GM10248 (cell line): ENCODE data around the gene DVL1.

ENCODE experiments used
- CTCF ChIA-PET: fragments of 300-600 bp; sonication (Branson Sonifier 250); formaldehyde crosslinking; extraction: SDS; loops from one replicate; lab custom pipeline; 2021; ENCODE audit warnings: antibody characterized with exemption; lab: Yijun Ruan, JAX
- POLR2A ChIA-PET: fragments of 350-650 bp; sonication (Branson Sonifier 250); formaldehyde crosslinking; extraction: SDS; loops from one replicate; lab custom pipeline; 2020; ENCODE audit warnings: antibody characterized with exemption; lab: Yijun Ruan, JAX
- DNase-seq: peaks from one replicate; pipeline ENCODE4 v3.0.0; 2012; ENCODE audit errors: extremely low spot score
- TF ChIP-seq, protein P1 (sequence below): IDR thresholded peaks from 2 replicates; pipeline ENCODE4 v1.5.1; 2012; ENCODE audit warnings: mild to moderate bottlenecking, low read depth; ENCODE audit errors: extremely low read depth, missing control alignments, control extremely low read depth

DVL1 gene

DNA sequence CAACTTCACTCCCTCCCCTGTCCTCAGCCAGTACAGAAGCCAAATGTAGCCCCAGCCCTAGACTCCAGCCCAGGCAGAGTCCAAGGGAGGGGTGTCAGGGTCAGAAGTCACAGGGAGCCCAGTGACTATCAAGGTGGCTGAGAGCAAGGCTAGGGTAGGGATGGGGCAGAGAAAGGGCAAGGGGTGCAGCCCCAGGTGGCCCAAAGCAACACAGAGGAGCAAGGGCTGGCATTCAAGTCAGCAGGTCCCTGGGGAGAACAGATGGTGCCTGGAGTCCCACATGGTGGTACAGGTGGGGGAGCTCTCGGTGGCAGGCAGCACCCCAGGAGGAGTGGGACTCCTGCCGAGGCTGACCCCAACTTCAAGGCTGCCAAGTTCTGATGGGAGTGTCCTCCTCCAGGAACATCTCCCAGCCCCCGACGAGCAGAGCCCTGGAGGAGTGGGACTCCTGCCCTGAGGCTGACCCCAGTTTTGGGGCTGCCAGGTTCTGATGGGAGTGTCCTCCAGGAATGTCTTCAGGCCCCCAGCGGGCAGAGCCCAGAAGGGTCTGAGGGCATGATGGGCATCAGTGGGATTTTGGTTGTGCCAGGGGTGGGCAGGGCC, 3.7 kb upstream of the DVL1 start:
- CTCF ChIA-PET = interaction anchor here (1.2 to 3.1 kb wide), 4 partner anchors 18 to 281 kb away, joined by 3 to 29 read pairs (median 4); no protein-coding TSS in a partner anchor

DNA sequence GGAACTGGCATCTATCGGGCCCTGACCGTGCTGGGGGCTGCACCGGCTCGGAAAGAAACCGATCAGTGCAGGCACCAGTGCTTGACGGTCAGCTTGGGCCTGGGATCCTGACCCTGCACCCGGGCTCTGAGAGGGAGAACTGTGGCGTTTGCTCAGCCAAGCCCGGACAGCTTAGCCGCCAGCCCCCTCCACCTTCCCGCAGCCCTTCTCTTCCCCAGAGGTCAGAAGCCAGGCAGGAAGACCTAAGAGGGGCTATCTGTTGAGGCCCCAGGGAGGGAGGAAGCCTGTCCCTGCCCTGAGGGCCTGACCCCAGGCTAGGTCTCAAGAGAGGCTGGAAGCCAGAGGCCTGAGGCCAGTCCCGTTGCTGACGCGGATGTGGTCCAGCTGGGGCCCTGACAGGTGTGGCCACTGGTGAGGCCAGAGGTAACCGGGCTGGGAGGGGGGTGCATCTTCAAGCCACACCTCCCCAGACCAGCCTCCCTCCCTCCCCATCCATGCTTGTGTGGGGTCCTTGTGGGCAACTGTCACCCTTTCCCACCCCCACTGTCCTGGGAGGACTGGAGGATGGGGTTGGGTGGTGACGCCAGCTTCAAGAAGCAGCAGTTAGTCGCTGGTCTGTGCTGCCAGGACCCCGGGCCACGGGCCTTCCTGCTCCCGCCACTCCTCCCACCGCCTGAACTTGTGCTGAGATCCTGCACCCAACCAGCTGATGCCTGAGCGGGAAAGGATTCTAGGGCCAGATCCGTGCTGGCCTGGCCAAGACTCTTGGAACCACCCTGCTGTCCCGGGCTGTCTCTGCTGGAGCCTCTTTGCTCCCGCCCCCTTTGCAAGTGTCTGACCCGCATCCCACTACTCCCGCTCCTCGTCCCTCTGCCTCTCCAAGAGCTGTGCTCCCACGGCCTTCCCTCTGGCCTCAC, 2.6 kb upstream of the DVL1 start:
- TF ChIP-seq, protein P1, sequence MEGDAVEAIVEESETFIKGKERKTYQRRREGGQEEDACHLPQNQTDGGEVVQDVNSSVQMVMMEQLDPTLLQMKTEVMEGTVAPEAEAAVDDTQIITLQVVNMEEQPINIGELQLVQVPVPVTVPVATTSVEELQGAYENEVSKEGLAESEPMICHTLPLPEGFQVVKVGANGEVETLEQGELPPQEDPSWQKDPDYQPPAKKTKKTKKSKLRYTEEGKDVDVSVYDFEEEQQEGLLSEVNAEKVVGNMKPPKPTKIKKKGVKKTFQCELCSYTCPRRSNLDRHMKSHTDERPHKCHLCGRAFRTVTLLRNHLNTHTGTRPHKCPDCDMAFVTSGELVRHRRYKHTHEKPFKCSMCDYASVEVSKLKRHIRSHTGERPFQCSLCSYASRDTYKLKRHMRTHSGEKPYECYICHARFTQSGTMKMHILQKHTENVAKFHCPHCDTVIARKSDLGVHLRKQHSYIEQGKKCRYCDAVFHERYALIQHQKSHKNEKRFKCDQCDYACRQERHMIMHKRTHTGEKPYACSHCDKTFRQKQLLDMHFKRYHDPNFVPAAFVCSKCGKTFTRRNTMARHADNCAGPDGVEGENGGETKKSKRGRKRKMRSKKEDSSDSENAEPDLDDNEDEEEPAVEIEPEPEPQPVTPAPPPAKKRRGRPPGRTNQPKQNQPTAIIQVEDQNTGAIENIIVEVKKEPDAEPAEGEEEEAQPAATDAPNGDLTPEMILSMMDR = no peak
- POLR2A ChIA-PET = no interaction called here
- DNase-seq = no peak
- CTCF ChIA-PET = interaction anchor here (1.2 to 3.1 kb wide), 4 partner anchors 19 to 280 kb away, joined by 3 to 29 read pairs (median 4); no protein-coding TSS in a partner anchor

More for the DNA sequence above, 3.7 kb upstream of the DVL1 start:
- POLR2A ChIA-PET = no interaction called here
- no peak for DNase-seq
- TF ChIP-seq, protein P1 = no peak

GRCh38 chr1:1348420-1349255, 580 bp downstream of the DVL1 start:
- POLR2A ChIA-PET = no interaction called here
- CTCF ChIA-PET = interaction anchor here (0.9 to 1.5 kb wide), 7 partner anchors 11 to 227 kb away, joined by 3 to 13 read pairs (median 4); no protein-coding TSS in a partner anchor
- DNase-seq = no peak
- TF ChIP-seq, protein P1 = no peak

- CTCF ChIA-PET = interaction anchor here (0.9 to 1.5 kb wide), 7 partner anchors 10 to 226 kb away, joined by 3 to 13 read pairs (median 4); no protein-coding TSS in a partner anchor
These were observed 1.4 kb downstream of the DVL1 start for GRCh38 chr1:1347663-1348419.

DNA sequence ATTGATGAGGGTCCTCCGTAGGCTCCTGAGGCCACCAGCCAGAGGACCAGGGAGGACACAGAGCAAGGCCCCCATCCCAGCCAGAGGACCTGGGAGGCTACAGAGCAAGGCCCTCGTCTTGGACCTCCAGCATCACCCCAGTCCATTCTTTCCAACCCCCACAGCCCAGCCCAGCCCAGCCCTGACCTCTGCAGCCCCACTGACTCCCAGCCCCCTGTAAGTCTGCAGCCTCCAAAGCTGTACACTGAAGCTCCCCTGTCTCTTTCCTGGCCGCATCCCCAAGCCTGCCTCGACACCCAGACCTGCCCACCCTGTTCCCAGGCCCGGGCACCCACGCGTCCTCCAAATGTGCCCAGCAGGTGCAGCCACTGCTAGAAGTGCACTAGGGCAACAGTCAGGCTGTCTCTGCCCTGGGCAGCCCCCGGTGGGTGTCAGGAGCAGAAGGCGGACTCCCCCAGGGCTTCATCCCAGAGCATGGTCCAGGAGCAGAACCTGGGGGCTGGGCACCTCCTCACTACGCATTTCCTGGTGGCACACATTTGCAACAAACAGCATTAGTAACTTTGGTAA, 2.1 kb downstream of the DVL1 start:
- DNase-seq = no peak
- POLR2A ChIA-PET = no interaction called here
- CTCF ChIA-PET = interaction anchor here (1.4 to 1.5 kb wide), 2 partner anchors 22 to 225 kb away, joined by 4 to 5 read pairs; no protein-coding TSS in a partner anchor
- TF ChIP-seq, protein P1 = no peak

More at GRCh38 chr1:1347663-1348419, 1.4 kb downstream of the DVL1 start:
- POLR2A ChIA-PET = no interaction called here
- TF ChIP-seq, protein P1 = no peak
- DNase-seq = no peak
